ENCODE measurements around the gene LRP2. TPM values are rescaled to one million over a fixed set of nuclear protein-coding genes. Genes with fewer than 3 reads are reported as not detected.

LRP2 gene
- total and polyA plus RNA-seq, 2 of the 4 experiments (the other 2 are of a cell fraction) = not detected

- Histone ChIP-seq H3K9ac (ENCODE audit: low read depth, low read length) (no peak overlapping the region), H3K4ac (ENCODE audit: low read depth, low read length) (no peak overlapping the region), H3K23ac (ENCODE audit: low read depth, low read length) (no peak overlapping the region), H2BK5ac (ENCODE audit: low read depth, low read length, poor library complexity, severe bottlenecking) (no peak overlapping the region), H3K9me1 (ENCODE audit: insufficient read depth, low read length) (no peaks in the 10 kb centered on the region), H3K27me3 (ENCODE audit: control insufficient read depth, insufficient read depth, low read length) (no peaks in the 10 kb centered on the region), H4K20me1 (ENCODE audit: insufficient read depth, low read length) (no peaks in the 10 kb centered on the region), H3K18ac (ENCODE audit: low read depth, low read length) (no peak overlapping the region), H3K4me2 (ENCODE audit: low read depth, low read length) (no peak overlapping the region), H2AFZ (replicated peaks; ENCODE audit: low read length, poor library complexity) (no peak overlapping the region), H3K79me1 (ENCODE audit: low read depth in 1 of 2, low read length in 2 of 2) (no peaks in the 10 kb centered on the region), H2BK20ac (ENCODE audit: low read depth, low read length) (no peak overlapping the region), H4K8ac (ENCODE audit: low read depth in 2 of 2, low read length in 2 of 2) (no peak overlapping the region), H2AK9ac (replicated peaks; ENCODE audit: low read depth, low read length, poor library complexity) (no peak overlapping the region), H3K27ac (ENCODE audit: insufficient read depth, low read length) (no peak overlapping the region), H3K14ac (replicated peaks; ENCODE audit: low read depth, low read length) (no peak overlapping the region), H3K4me3 (ENCODE audit: insufficient read depth, low read depth, low read length) (no peak overlapping the region), H4K5ac (ENCODE audit: low read depth, low read length) (no peak overlapping the region), H2BK120ac (ENCODE audit: low read depth, low read length) (no peak overlapping the region), H4K91ac (ENCODE audit: insufficient read depth, low read depth, low read length) (no peak overlapping the region), H3K36me3 (ENCODE audit: control insufficient read depth, insufficient read depth, low read length) (no peaks in the 10 kb centered on the region), H3K56ac (ENCODE audit: extremely low read depth, insufficient read depth, low read length) (no peak overlapping the region), H3K4me1 (ENCODE audit: control insufficient read depth, insufficient read depth, low read length) (no peaks in the 10 kb centered on the region), H2AK5ac (ENCODE audit: low read depth, low read length) (no peak overlapping the region), H2BK15ac (ENCODE audit: low read depth, low read length) (no peak overlapping the region), H3K9me3 (ENCODE audit: control insufficient read depth, insufficient read depth, low read length) (no peaks in the 10 kb centered on the region; the same call in 1 of the 2 replicates)
- DNase-seq = no peak
- TF ChIP-seq RAD21 (IDR thresholded peaks at IDR 0.05; ENCODE audit: low read length) = no peak
- TF ChIP-seq CEBPB (IDR thresholded peaks at IDR 0.05; ENCODE audit: low read depth, low read length) = no peak
- no peak for ATAC-seq (ENCODE audit: low read depth)
- ChIA-PET POLR2A (ENCODE audit: unreplicated experiment) (no interaction called here), CTCF (no interaction called here)
- BruUV-seq (replicated peaks) = no TSS peak
- intact Hi-C loops (cut with micrococcal nuclease) (no loop called here), in situ Hi-C loops (cut with MboI; ENCODE audit: low sequenced_read_pairs) (no loop called here), dilution Hi-C loops (cut with HindIII; ENCODE audit: low sequenced_read_pairs, unreplicated experiment) (no loop called here)
- WGBS, 2 experiments (ENCODE audit: extremely low coverage in 2 of 2, insufficient read length in 1 of 2) = no CpG with 5 or more reads among the region's 5 CpGs
Measured at GRCh38 chr2:169178364-169178763, 184.0 kb downstream of the LRP2 start.
